Gastroesophageal sphincter (tissue), 4 donors: ENCODE results near the gene WNT7B. TPM values are rescaled to one million over a fixed set of nuclear protein-coding genes. Genes with fewer than 3 reads are reported as not detected.

ENCODE experiments used
- ATAC-seq: fragments of 150-250 bp; one replicate; pipeline ENCODE4 v1.9.1; 2016; ENCODE audit warnings: mild to moderate bottlenecking, moderate library complexity
- H3K27ac ChIP-seq, 4 donors: fragments of 200-600 bp; sonication (generic) in 3 of 4; 1 replicate in 3 of 4; 2 replicates in 1 of 4; pipeline ENCODE4 v1.5.1; 2016 to 2019
- H3K27me3 ChIP-seq: fragments of 200-600 bp; sonication (generic); one replicate; pipeline ENCODE4 v1.5.1; 2019
- H3K36me3 ChIP-seq, 2 donors: fragments of 200-600 bp; sonication (generic); one replicate each; pipeline ENCODE4 v1.5.1; 2019; ENCODE audit warnings: control low read depth in 1 of 2
- H3K4me1 ChIP-seq, 3 donors: fragments of 200-600 bp; sonication (generic); 1 replicate in 2 of 3; 2 replicates in 1 of 3; pipeline ENCODE4 v1.5.1; 2016 to 2019; ENCODE audit warnings: control low read depth in 2 of 3
- H3K4me3 ChIP-seq, 2 donors: fragments of 200-600 bp; sonication (generic); one replicate each; pipeline ENCODE4 v1.5.1; 2019; ENCODE audit warnings: mild to moderate bottlenecking in 1 of 2, moderate library complexity in 1 of 2
- H3K9me3 ChIP-seq, 3 donors: fragments of 200-600 bp; sonication (generic); one replicate each; pipeline ENCODE4 v1.5.1; 2017 to 2019; ENCODE audit warnings: control low read depth in 2 of 3
- EP300 ChIP-seq: sonication (generic); formaldehyde crosslinking; IDR thresholded peaks from one replicate; pipeline ENCODE4 v1.6.1; 2017; ENCODE audit warnings: antibody characterized with exemption, mild to moderate bottlenecking
- POLR2A ChIP-seq, 2 donors: fragments of 450-650 bp; IDR thresholded peaks; one replicate each; pipeline ENCODE4 v1.6.1; 2017; ENCODE audit warnings: antibody characterized with exemption in 2 of 2, mild to moderate bottlenecking in 2 of 2, moderate library complexity in 1 of 2
- POLR2AphosphoS5 ChIP-seq: sonication (generic); formaldehyde crosslinking; IDR thresholded peaks from one replicate; pipeline ENCODE4 v1.6.1; 2017; ENCODE audit warnings: antibody characterized with exemption
- WGBS, 2 donors: methylation state at CpG; one replicate each; pipeline ENCODE4 v1.1.5; 2018; ENCODE audit warnings: low coverage in 1 of 2; 5-methylcytosine and 5-hydroxymethylcytosine counted together
- total RNA-seq, 4 donors: library from RNA; depleted of rRNA; stranded (reverse); fragments of >200 nt; gene quantifications; one replicate each; pipeline ENCODE4 v1.1.0, GENCODE V29; 2016
- TF ChIP-seq, protein P1 (sequence below), 4 experiments: fragments of 200-600 bp in 2 of 4; fragments of 450-650 bp in 2 of 4; sonication (generic) in 1 of 4; IDR thresholded peaks; one replicate each; pipeline ENCODE4 v1.5.1; 2017 to 2019; ENCODE audit warnings: antibody characterized with exemption in 4 of 4, mild to moderate bottlenecking in 2 of 4, moderate library complexity in 2 of 4

The WNT7B gene
- total RNA-seq, 4 donors from 2014 or later: 1.2 TPM; not detected in 3

DNA sequence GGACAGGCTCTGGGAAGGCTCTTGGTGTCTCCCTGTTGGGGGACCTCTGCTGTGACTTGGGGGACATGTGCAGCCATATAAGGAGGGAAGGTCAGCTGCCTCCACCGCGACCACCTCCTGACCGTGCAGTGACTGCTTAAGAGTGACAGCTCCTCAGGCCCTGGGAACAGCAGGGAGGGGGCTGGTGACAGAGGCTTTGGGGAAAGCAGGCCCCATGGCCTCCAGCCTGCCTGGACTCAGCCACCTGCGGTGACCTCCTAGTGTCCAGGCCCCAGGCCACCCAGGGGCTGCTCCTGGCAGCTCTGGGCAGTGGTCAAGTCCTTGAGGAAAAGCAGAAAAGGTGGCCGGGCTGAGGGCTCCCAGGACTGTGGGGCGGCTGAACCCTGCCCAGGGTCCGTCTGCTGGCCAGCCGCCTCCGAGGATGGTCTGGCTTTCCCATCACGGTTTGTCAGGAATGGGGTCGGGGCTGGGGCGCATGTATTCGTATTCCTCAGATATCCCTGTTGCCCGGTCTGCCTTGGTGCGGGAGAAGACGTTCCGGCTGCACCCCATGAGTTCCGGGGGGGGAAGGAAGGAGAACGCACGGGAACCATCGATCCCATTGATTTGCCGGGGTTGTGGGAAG lies 96.8 kb downstream of the WNT7B start:
- no peak for ATAC-seq
- peak overlapping the region in 1 of 2 donors; percentile 29 for H3K4me3 ChIP-seq
- TF ChIP-seq POLR2A (IDR thresholded peaks at IDR 0.05) (no peak), EP300 (no peak), POLR2AphosphoS5 (no peak)
- TF ChIP-seq, protein P1, sequence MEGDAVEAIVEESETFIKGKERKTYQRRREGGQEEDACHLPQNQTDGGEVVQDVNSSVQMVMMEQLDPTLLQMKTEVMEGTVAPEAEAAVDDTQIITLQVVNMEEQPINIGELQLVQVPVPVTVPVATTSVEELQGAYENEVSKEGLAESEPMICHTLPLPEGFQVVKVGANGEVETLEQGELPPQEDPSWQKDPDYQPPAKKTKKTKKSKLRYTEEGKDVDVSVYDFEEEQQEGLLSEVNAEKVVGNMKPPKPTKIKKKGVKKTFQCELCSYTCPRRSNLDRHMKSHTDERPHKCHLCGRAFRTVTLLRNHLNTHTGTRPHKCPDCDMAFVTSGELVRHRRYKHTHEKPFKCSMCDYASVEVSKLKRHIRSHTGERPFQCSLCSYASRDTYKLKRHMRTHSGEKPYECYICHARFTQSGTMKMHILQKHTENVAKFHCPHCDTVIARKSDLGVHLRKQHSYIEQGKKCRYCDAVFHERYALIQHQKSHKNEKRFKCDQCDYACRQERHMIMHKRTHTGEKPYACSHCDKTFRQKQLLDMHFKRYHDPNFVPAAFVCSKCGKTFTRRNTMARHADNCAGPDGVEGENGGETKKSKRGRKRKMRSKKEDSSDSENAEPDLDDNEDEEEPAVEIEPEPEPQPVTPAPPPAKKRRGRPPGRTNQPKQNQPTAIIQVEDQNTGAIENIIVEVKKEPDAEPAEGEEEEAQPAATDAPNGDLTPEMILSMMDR (IDR thresholded peaks at IDR 0.05): no peak
- H3K27me3 ChIP-seq: peaks cover 92% of the 10 kb centered on the region
- WGBS, 2 donors: 13 to 17% methylated on average over 2 to 3 of the region's 22 CpGs
- peaks cover 0 to 18% (median 2%) of the 10 kb centered on the region in 3 donors for H3K4me1 ChIP-seq
- H3K36me3 ChIP-seq: no peaks in the 10 kb centered on the region
- no peak overlapping the region for H3K27ac ChIP-seq
- no peaks in the 10 kb centered on the region for H3K9me3 ChIP-seq

DNA sequence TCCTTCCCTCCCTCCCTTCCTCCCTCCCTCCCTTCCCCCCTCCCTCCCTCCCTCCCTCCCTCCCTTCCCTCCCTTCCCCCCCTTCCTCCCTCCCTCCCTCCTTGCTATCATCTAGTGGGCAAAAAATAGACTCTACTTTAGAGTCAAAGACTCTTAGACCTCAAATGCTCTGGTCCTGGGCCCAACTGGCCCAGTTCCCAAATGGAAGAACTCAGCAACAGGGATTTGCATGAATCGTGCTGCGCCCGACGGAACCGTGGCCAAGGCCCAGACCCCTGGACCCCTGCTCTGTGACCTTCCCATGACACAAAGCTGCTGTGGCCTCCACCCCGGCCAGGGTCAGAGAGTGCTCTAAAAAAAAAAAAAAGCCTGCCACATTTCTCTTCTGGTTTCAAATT lies 97.4 kb downstream of the WNT7B start:
- ATAC-seq: no peak
- peaks cover 85% of the 10 kb centered on the region for H3K27me3 ChIP-seq
- no CpG with 5 or more reads among the region's 6 CpGs for WGBS, 2 donors

DNA sequence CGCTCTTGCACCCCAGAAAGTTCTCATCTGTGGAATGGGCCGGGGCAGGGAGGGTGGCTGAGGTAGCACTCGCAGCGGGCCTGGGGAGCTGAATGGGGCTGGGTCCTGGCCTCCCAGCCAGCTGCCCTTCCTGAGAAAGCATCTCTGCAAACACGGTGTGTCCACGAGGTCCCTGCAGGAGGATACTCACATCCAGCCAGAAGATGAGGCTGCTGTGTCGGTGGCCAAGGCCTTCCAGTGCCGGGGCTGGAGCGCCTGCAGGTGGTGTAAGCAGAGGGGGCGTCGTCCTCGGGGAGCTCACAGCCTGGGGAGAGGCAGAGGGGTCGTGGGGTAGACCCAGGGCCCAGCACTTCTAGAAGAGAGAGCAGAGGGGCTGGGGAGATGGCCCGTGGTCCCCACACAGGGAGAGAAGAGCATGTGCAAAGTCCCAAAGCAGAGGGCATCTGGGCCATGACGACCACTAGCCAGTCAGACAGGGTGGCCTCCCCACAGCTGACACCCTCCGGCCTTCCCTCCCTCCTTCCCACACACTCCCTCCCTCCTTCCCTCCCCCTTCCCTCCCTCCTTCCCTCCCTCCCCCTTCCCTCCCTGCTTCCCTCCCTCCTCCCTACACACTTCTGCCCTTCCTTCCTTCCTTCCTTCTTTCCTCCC lies 97.9 kb downstream of the WNT7B start:
- TF ChIP-seq POLR2AphosphoS5 (no peak), POLR2A (IDR thresholded peaks at IDR 0.05) (no peak)
- 80% methylated on average over 1 of the region's 16 CpGs; no CpG with 5 or more reads in 1 of the 2 donors for WGBS, 2 donors
- Histone ChIP-seq H3K9me3 (no peaks in the 10 kb centered on the region), H3K4me3 (no peak overlapping the region), H3K36me3 (no peaks in the 10 kb centered on the region), H3K27me3 (peaks cover 80% of the 10 kb centered on the region), H3K27ac (no peak overlapping the region), H3K4me1 (peaks cover 0 to 18% (median 2%) of the 10 kb centered on the region in 3 donors)
- ATAC-seq: no peak

More for the DNA sequence above, 97.4 kb downstream of the WNT7B start:
- H3K4me3 ChIP-seq: no peak overlapping the region
- peaks cover 0 to 18% (median 2%) of the 10 kb centered on the region in 3 donors for H3K4me1 ChIP-seq
- H3K27ac ChIP-seq: no peak overlapping the region
- TF ChIP-seq, protein P1 (IDR thresholded peaks at IDR 0.05): no peak
- TF ChIP-seq POLR2AphosphoS5 (no peak), EP300 (no peak), POLR2A (IDR thresholded peaks at IDR 0.05) (no peak)
- H3K36me3 ChIP-seq: no peaks in the 10 kb centered on the region
- no peaks in the 10 kb centered on the region for H3K9me3 ChIP-seq

DNA sequence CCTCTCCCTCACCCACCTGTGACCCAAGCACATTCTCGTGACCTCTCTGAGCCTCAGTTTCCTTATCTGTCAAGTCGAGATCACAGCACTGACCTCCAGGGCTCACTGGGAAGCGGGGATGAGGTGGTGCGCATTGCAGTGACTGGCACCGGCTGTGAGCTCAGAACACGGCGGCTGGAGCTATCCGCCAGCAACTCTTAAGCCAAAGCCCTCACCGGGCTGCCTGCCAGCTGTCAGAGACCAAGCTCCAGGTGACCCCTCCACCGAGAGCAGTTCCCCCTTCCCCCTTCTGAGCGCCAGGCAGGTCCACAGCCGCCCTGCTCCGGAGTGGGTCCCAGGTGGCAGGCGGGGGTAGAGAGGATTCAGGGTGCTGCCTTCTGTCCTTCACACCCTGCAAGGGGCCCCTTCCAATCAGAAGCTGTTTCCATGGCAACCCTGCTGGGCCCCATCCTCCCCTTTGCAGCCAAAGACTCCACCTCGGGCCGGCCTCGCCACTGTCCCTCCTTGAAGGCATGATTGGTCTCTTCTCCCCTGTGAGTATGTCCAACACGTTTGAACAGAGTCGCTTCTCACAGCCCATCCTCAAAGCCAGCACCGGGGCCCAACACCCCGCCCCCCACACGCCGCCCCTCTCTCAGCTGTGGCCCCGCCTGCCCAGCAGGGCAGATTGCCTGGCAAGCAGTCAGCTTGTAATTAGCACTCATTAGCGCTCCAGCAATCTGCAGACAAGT lies 98.7 kb downstream of the WNT7B start:
- Histone ChIP-seq H3K4me1 (peaks cover 0 to 18% (median 2%) of the 10 kb centered on the region in 3 donors), H3K27ac (no peak overlapping the region), H3K4me3 (no peak overlapping the region), H3K27me3 (peaks cover 72% of the 10 kb centered on the region), H3K36me3 (no peaks in the 10 kb centered on the region), H3K9me3 (peaks cover 0 to 8% (median 0%) of the 10 kb centered on the region in 3 donors)
- WGBS, 2 donors: 37 to 40% methylated on average over 1 to 8 of the region's 25 CpGs
- no peak for ATAC-seq
- no peak for TF ChIP-seq POLR2A (IDR thresholded peaks at IDR 0.05)
- no peak for TF ChIP-seq POLR2AphosphoS5
- no peak for TF ChIP-seq EP300
- TF ChIP-seq, protein P1 (IDR thresholded peaks at IDR 0.05): no peak

DNA sequence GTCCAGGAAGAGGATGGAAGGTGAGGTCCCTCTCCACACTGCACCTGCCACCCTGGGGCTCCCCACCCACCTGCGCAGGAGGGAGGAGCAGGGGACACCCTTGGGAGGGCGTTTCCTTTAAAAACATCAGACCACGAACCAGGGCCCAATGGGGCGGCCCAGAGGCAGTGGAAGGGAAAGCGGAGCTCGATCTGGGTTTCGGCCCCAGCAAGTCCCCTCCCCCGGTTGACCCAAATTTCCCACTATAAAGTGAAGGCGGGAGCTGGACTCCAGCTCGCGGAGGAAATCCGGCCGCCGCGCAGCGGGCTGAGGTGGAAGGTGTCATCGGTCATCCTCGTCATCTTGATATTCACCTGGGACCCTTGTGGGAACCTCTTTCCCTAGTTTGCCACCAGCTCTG lies 99.3 kb downstream of the WNT7B start:
- no peak for ATAC-seq
- Histone ChIP-seq H3K4me1 (peaks cover 0 to 18% (median 2%) of the 10 kb centered on the region in 3 donors), H3K36me3 (no peaks in the 10 kb centered on the region), H3K27me3 (peaks cover 69% of the 10 kb centered on the region), H3K27ac (no peak overlapping the region), H3K9me3 (peaks cover 0 to 13% (median 0%) of the 10 kb centered on the region in 3 donors), H3K4me3 (no peak overlapping the region)
- TF ChIP-seq, protein P1 (IDR thresholded peaks at IDR 0.05): no peak
- no peak for TF ChIP-seq POLR2A (IDR thresholded peaks at IDR 0.05)
- TF ChIP-seq POLR2AphosphoS5: no peak
- TF ChIP-seq EP300: no peak
- WGBS, 2 donors: 51 to 76% methylated on average over 7 to 9 of the region's 18 CpGs
